ENCODE measurements around the gene UTP11. TPM values are rescaled to one million over a fixed set of nuclear protein-coding genes. Genes with fewer than 3 reads are reported as not detected.
A peak's percentile ranks its signal among the peaks of the same experiment; 100 is the strongest.

UTP11 gene
- total and polyA plus RNA-seq, 2 of the 8 experiments (the other 6 are each of a cell fraction or from before 2014, with no cell fraction given), result 19.5 to 60.5 TPM

DNA sequence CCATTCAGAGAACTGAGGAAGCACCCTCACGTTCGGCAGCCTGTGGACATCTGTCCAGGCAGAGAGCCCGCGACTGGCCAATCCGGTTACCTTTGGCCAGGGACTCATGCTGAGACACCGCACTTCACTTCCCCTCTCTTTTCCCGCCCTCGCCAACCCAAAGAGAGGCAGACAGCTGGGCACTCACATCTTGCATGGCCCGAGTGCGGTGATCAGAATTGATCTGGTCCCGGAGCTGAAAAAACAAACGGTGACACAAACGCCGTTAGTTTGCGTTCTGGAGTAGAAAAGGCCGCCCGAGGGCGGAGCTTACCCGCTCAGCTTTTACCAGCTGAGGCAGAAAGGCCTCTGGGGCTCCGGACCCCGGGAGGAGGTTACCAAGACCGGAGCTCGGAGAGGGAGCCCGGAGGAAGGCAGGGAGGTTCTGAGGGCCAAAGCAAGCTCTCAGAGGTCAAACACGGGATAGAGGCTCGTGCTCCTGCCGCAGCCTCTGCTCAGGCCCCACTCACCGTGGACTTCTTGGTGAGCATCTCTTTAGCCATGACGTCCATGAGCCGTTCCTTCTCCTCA lies 23.1 kb upstream of the UTP11 start:
- peak overlapping the region; percentile 54 for H2BK5ac ChIP-seq (ENCODE audit: low read depth, low read length)
- H2BK120ac ChIP-seq (replicated peaks; ENCODE audit: low read depth, low read length), result no peak overlapping the region
- CTCF ChIA-PET (ENCODE audit: partially characterized antibody), result interaction anchor here (0.5 to 14.7 kb wide), 17 partner anchors 9 to 172 kb away, joined by 3 to 211 read pairs (median 4); partner anchors contain the start of genes INPP5B and UTP11
- peak overlapping the region; percentile 48 to 70 for H3K4me2 ChIP-seq (ENCODE audit: insufficient read depth in 1 of 2, low read depth in 2 of 2, low read length in 2 of 2)
- H3K4me3 ChIP-seq (ENCODE audit: extremely low read depth in 1 of 4, insufficient read depth in 2 of 4, low read depth in 3 of 4, low read length in 4 of 4), result peak overlapping the region; percentile 66 to 98 (median 95)
- H4K5ac ChIP-seq (ENCODE audit: insufficient read length, low read depth, low read length), result peak overlapping the region; percentile 36
- no peaks in the 10 kb centered on the region for H3K27me3 ChIP-seq (replicated peaks in 1 of 4; ENCODE audit: control insufficient read depth in 3 of 4, extremely low read depth in 1 of 4, insufficient read depth in 3 of 4, low read length in 3 of 4)
- DNase-seq (ENCODE audit: low read depth in 1 of 2, low spot score in 2 of 2) (no peak), FAIRE-seq (no peak)
- H3K9me3 ChIP-seq (ENCODE audit: insufficient read depth in 2 of 2, low read depth in 1 of 2, low read length in 1 of 2), result no peaks in the 10 kb centered on the region
- H3K79me2 ChIP-seq (ENCODE audit: control insufficient read depth in 1 of 2, insufficient read depth in 2 of 2, low read length in 2 of 2), result peaks cover 0 to 26% of the 10 kb centered on the region in 2 experiments; a peak in 2 of 4 replicates
- POLR2A ChIA-PET (ENCODE audit: partially characterized antibody), result interaction anchor here (0.6 to 2.7 kb wide), 11 partner anchors 9 to 181 kb away, joined by 3 to 31 read pairs (median 4); partner anchors contain the start of genes C1orf122, INPP5B, MTF1 and UTP11
- H2BK15ac ChIP-seq (ENCODE audit: low read length), result no peak overlapping the region
- no peaks in the 10 kb centered on the region; a peak in 1 of 7 replicates for H3K4me1 ChIP-seq (replicated peaks in 1 of 4; ENCODE audit: control insufficient read depth in 3 of 4, insufficient read depth in 4 of 4, low read length in 3 of 4)
- H3K23me2 ChIP-seq (ENCODE audit: low read depth, low read length), result no peaks in the 10 kb centered on the region; the same call in 1 of the 2 replicates
- H4K20me1 ChIP-seq (replicated peaks in 1 of 2; ENCODE audit: control insufficient read depth in 1 of 2, insufficient read depth in 2 of 2, low read length in 2 of 2), result peaks cover 0 to 2% of the 10 kb centered on the region in 2 experiments
- peak overlapping the region; percentile 7 for H3K56ac ChIP-seq (replicated peaks; ENCODE audit: insufficient read length, low read depth, low read length)
- no peak overlapping the region for H3K14ac ChIP-seq (ENCODE audit: insufficient read length)
- H3K79me1 ChIP-seq (ENCODE audit: low read depth, low read length), result no peaks in the 10 kb centered on the region
- H3K4ac ChIP-seq (replicated peaks; ENCODE audit: insufficient read length, low read depth, low read length), result no peak overlapping the region
- peak overlapping the region; percentile 45 for H4K91ac ChIP-seq (replicated peaks; ENCODE audit: insufficient read length, low read length)
- no peak overlapping the region for H2AK5ac ChIP-seq (ENCODE audit: low read depth, low read length)
- 1% methylated on average over 30 of the region's 30 CpGs; no CpG with 5 or more reads in 1 of the 2 experiments for whole genome bisulfite sequencing, 2 experiments (ENCODE audit: extremely low coverage in 1 of 2, insufficient coverage in 1 of 2, insufficient read length in 1 of 2, insufficient replicate concordance in 2 of 2, low coverage in 1 of 2, low lambda C conversion rate in 2 of 2, missing lambda C conversion rate in 1 of 2)
- H3K18ac ChIP-seq (ENCODE audit: extremely low read depth, low read length), result no peak overlapping the region
- H3K27ac ChIP-seq (ENCODE audit: low read depth, low read length), result peak overlapping the region; percentile 79
- H4K8ac ChIP-seq (ENCODE audit: extremely low read depth, insufficient read depth, low read length), result peak overlapping the region; percentile 87; the same call in 1 of the 2 replicates
- H3K36me3 ChIP-seq (ENCODE audit: control insufficient read depth in 2 of 4, insufficient read depth in 4 of 4, low read length in 3 of 4), result peaks cover 18 to 32% (median 29%) of the 10 kb centered on the region in 4 experiments; a peak in 7 of 8 replicates
- no peak overlapping the region for H2AFZ ChIP-seq (ENCODE audit: low read length)
- no peak overlapping the region for H3K23ac ChIP-seq (ENCODE audit: insufficient read length)
- H3K9ac ChIP-seq (replicated peaks in 1 of 4; ENCODE audit: extremely low read depth in 1 of 4, low read depth in 3 of 4, low read length in 3 of 4), result peak overlapping the region; percentile 76 to 95 (median 92)
- no peak overlapping the region for H2BK20ac ChIP-seq (ENCODE audit: low read length)
- H2BK12ac ChIP-seq (ENCODE audit: low read depth, low read length), result no peak overlapping the region
- TF ChIP-seq KDM5A (IDR thresholded peaks at IDR 0.05; ENCODE audit: low read length), result no peak; the same call in 1 of the 2 replicates
- TF ChIP-seq GABPA (IDR thresholded peaks at IDR 0.05; ENCODE audit: borderline replicate concordance, insufficient read depth, low read length), result no peak
- TF ChIP-seq CHD1 (IDR thresholded peaks at IDR 0.05; ENCODE audit: low read depth, low read length), result no peak
- no peak for TF ChIP-seq ASH2L (IDR thresholded peaks at IDR 0.05; ENCODE audit: low read length)
- TF ChIP-seq TCF12 (IDR thresholded peaks at IDR 0.05; ENCODE audit: low read depth, low read length), result no peak
- TF ChIP-seq SAP30 (IDR thresholded peaks at IDR 0.05; ENCODE audit: insufficient read depth, insufficient replicate concordance, low read length), result peak; percentile 50
- TF ChIP-seq FOSL1 (IDR thresholded peaks at IDR 0.05; ENCODE audit: insufficient read depth, low read depth, low read length), result no peak
- no peak for TF ChIP-seq MAFK (IDR thresholded peaks at IDR 0.05; ENCODE audit: low read depth, low read length)
